Spleen (tissue), 11 donors: ENCODE measurements around the gene IQGAP1. TPM values are rescaled to one million over a fixed set of nuclear protein-coding genes. Genes with fewer than 3 reads are reported as not detected.

Experiments used
- DNase-seq: peaks from one replicate; pipeline ENCODE4 v3.0.0-alpha.2; 2020
- H3K27ac ChIP-seq, 8 donors: fragments of 200-600 bp; sonication (generic) in 7 of 8; 1 replicate in 4 of 8; 2 replicates in 4 of 8; pipeline versions ENCODE4 v1.5.0 to v1.8.0; 2016 to 2021; ENCODE audit warnings: inconsistent platforms in 4 of 8, mild to moderate bottlenecking in 4 of 8, moderate library complexity in 1 of 8
- H3K27me3 ChIP-seq, 7 donors: fragments of 200-600 bp; sonication (generic) in 6 of 7; replicated peaks in 1 of 7; 1 replicate in 4 of 7; 2 replicates in 3 of 7; pipeline versions ENCODE4 v1.5.0 to v1.8.0; 2016 to 2021; ENCODE audit warnings: inconsistent platforms in 3 of 7, mild to moderate bottlenecking in 1 of 7
- H3K36me3 ChIP-seq, 6 donors: fragments of 200-600 bp; sonication (generic) in 5 of 6; 1 replicate in 4 of 6; 2 replicates in 2 of 6; pipeline versions ENCODE4 v1.5.0 to v1.8.0; 2016 to 2021; ENCODE audit warnings: inconsistent platforms in 2 of 6
- H3K4me1 ChIP-seq, 6 donors: fragments of 200-600 bp; sonication (generic) in 5 of 6; 1 replicate in 3 of 6; 2 replicates in 3 of 6; pipeline versions ENCODE4 v1.5.0 to v1.8.0; 2016 to 2021; ENCODE audit warnings: inconsistent platforms in 3 of 6
- H3K4me3 ChIP-seq, 8 donors: fragments of 200-600 bp; sonication (generic) in 7 of 8; 1 replicate in 4 of 8; 2 replicates in 4 of 8; pipeline versions ENCODE4 v1.5.0 to v1.8.0; 2016 to 2021; ENCODE audit warnings: inconsistent platforms in 4 of 8, mild to moderate bottlenecking in 4 of 8, moderate library complexity in 2 of 8
- H3K9me3 ChIP-seq, 8 donors: fragments of 200-600 bp; sonication (generic) in 7 of 8; 1 replicate in 4 of 8; 2 replicates in 4 of 8; pipeline versions ENCODE4 v1.5.0 to v1.8.0; 2016 to 2021; ENCODE audit warnings: inconsistent platforms in 4 of 8
- POLR2A ChIP-seq, 3 donors: fragments of 450-650 bp; IDR thresholded peaks; one replicate each; pipeline ENCODE4 v1.5.1; 2017; ENCODE audit warnings: antibody characterized with exemption in 3 of 3, mild to moderate bottlenecking in 1 of 3
- POLR2AphosphoS5 ChIP-seq, 3 donors: sonication (generic); formaldehyde crosslinking; IDR thresholded peaks; one replicate each; pipeline ENCODE4 v1.5.1; 2017; ENCODE audit warnings: antibody characterized with exemption in 3 of 3
- WGBS, 5 donors: extraction: QIAGEN DNeasy Blood & Tissue Kit in 3 of 5; methylation state at CpG; one replicate each; pipeline versions ENCODE4 v1.1.5 to v1.1.7; 2013 to 2018; 5-methylcytosine and 5-hydroxymethylcytosine counted together
- intact Hi-C: fragments of 100-400 bp; cut with DNase I; formaldehyde crosslinking; loops from one replicate; pipeline ENCODE4 v1.15.0; 2023; ENCODE audit warnings: low total_unique reads
- polyA plus RNA-seq, 3 donors: library from polyadenylated mRNA; stranded (reverse); fragments of 200-250 nt; gene quantifications; one replicate each; pipeline ENCODE4 v1.2.1, GENCODE V29; 2013
- total RNA-seq, 7 donors: library from RNA; depleted of rRNA in 3 of 7; stranded (reverse); fragments of >200 nt in 3 of 7; fragmentation: NEBNext Ultra II Directional in 4 of 7; extraction: Animal tissue kit (Norgen Biotek cat#: 25700) in 4 of 7; gene quantifications; one replicate each; pipeline versions ENCODE4 v1.1.0 to v1.2.1, GENCODE V29; 2016 to 2021
- TF ChIP-seq, protein P1 (sequence below), 11 experiments: fragments of 200-600 bp in 7 of 11; fragments of 450-650 bp in 4 of 11; sonication (generic) in 4 of 11; IDR thresholded peaks in 8 of 11; conservative IDR thresholded peaks in 3 of 11; 1 replicate in 7 of 11; 2 replicates in 4 of 11; pipeline versions ENCODE4 v1.4.0 to v1.8.0; 2016 to 2021; ENCODE audit warnings: antibody characterized with exemption in 11 of 11, inconsistent platforms in 4 of 11, mild to moderate bottlenecking in 1 of 11
- donor health status: healthy with polysubstance abuse.
- donor health status: DM: no; HTN: no; CAD: no; lungs with moderate emphysema.
- donor health status: DM: no; HTN: no; CAD: no.
- donor health status: Bipolar disorder and iron deficiency.
- donor health status: healthy.
- donor health status: DM: no; HTN: no; CAD: no.
- donor health status: DM: yes; HTN: yes; CAD: no.

The IQGAP1 gene
- total and polyA plus RNA-seq, 10 donors: 48.1 to 282 (median 219) TPM

GRCh38 chr15:90529011-90529370, 140.9 kb downstream of the IQGAP1 start:
- 84 to 88% (median 86%) methylated on average over 15 of the region's 15 CpGs for WGBS, 5 donors
- no peak for DNase-seq
- intact Hi-C loops: no loop called here

DNA sequence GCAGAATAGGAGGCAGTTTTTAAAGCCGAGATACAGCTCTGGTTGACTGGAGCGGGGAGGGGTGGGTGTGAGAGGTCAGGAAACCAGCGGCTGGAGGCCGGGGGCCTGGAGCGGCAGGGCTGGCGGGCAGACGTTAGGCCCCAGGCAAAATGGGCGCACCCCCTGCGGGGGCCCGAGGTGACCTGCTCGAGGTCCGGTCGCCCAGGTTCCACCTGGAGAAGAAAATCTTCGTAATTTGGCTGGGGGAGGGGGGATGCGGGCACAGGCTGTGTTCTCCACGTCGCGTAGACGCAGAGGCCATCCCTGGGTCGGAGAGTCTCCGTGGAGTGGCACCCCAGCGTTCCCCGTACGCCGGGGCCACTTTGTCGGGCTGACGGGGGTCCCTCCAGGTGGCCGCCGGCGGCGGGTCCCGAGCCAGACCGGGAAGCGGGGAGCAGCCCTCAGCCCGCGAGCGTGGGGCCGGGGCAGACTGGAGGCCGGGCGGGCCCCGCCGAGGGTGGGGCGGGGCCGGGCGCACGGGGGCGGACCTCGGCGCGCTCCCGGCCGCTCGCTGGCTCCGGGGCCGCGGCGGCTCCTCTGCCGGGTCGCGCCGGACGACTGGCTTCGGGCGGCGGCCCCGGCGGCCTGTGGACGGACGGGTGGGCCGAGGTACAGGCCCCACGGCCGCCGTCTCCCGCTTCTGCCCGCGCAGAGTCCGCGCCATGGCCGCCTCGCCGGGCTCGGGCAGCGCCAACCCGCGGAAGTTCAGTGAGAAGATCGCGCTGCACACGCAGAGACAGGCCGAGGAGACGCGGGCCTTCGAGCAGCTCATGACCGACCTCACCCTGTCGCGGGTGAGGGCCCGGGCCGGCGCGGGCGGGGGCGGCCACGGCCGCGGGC, 141.6 kb downstream of the IQGAP1 start, which contains the start of gene CRTC3:
CRTC3 (plus strand) TSS at position 553 of the 879 bp plus-strand sequence; CDS start at position 702, 149 bp downstream.
- peak within 1 kb of the TSS; percentile 58 to 90 (median 66) for H3K4me3 ChIP-seq
- no peaks in the 10 kb centered on the region for H3K27me3 ChIP-seq
- 1 to 4% (median 2%) methylated on average over 26 to 104 of the region's 104 CpGs for WGBS, 5 donors
- peak within 1 kb of the TSS; percentile 77 to 97 (median 91) for H3K27ac ChIP-seq
- no peaks in the 10 kb centered on the region for H3K9me3 ChIP-seq
- TF ChIP-seq POLR2A (IDR thresholded peaks at IDR 0.05) (peak in 1 of 3 donors; percentile 17), POLR2AphosphoS5 (IDR thresholded peaks at IDR 0.05) (peak; percentile 49 to 80 (median 72))
- TF ChIP-seq, protein P1, sequence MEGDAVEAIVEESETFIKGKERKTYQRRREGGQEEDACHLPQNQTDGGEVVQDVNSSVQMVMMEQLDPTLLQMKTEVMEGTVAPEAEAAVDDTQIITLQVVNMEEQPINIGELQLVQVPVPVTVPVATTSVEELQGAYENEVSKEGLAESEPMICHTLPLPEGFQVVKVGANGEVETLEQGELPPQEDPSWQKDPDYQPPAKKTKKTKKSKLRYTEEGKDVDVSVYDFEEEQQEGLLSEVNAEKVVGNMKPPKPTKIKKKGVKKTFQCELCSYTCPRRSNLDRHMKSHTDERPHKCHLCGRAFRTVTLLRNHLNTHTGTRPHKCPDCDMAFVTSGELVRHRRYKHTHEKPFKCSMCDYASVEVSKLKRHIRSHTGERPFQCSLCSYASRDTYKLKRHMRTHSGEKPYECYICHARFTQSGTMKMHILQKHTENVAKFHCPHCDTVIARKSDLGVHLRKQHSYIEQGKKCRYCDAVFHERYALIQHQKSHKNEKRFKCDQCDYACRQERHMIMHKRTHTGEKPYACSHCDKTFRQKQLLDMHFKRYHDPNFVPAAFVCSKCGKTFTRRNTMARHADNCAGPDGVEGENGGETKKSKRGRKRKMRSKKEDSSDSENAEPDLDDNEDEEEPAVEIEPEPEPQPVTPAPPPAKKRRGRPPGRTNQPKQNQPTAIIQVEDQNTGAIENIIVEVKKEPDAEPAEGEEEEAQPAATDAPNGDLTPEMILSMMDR (IDR thresholded peaks at IDR 0.05 in 8 of 11, conservative IDR thresholded peaks at IDR 0.05 in 3 of 11): no peak
- intact Hi-C loops: no loop called here
- H3K4me1 ChIP-seq: peaks cover 15 to 53% (median 34%) of the 10 kb centered on the region in 6 donors
- DNase-seq: peak; percentile 91
- no peaks in the 10 kb centered on the region for H3K36me3 ChIP-seq

More at GRCh38 chr15:90529011-90529370, 140.9 kb downstream of the IQGAP1 start:
- Histone ChIP-seq H3K4me3 (peak overlapping the region in 7 of 8 donors; percentile 58 to 90 (median 64)), H3K36me3 (no peaks in the 10 kb centered on the region), H3K9me3 (no peaks in the 10 kb centered on the region), H3K27ac (peak overlapping the region in 6 of 8 donors; percentile 90 to 97 (median 91)), H3K4me1 (peaks cover 15 to 46% (median 33%) of the 10 kb centered on the region in 6 donors), H3K27me3 (no peaks in the 10 kb centered on the region)
- TF ChIP-seq POLR2AphosphoS5 (IDR thresholded peaks at IDR 0.05) (no peak), POLR2A (IDR thresholded peaks at IDR 0.05) (no peak)
- TF ChIP-seq, protein P1 (IDR thresholded peaks at IDR 0.05 in 8 of 11, conservative IDR thresholded peaks at IDR 0.05 in 3 of 11): no peak

DNA sequence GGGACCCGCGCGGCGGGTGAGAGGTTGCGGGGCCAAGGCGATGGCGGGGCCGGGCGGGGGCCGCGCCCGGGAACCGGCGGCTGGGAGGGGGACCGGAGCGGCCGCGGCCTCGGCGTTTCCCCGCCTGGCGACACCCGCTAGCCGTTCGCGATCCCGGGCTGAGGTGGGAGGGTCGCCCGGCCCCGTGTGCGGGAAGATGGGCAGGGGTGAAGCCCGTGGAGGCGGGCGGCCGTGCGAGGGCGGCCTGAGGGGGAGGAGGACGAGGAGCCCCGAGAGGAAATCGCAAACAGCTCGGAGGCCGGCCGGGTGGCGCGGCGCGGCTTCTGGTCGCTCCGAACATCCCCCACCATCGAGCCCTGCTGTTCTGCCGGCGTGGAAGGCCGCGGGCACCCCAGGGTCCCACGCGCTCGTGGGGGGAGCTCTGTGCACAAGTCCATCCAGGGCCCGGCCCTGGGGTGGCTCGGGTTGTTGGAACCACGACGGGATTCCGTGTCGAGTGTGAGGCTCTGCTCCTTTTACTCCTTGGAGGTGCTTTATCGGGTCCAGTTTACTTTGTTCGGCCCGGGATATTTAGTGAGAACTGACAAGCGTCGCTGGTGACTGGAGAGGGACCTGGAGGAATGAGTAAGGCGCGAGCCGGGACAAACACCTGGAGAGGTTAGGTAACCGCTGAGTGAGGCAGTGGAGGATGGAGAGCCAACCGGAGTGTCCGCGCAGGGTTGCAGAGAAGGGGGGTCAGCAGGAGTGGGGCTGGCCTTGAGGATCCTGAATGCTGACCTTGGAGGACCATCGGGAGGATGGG, 142.4 kb downstream of the IQGAP1 start:
- intact Hi-C loops: no loop called here
- no peaks in the 10 kb centered on the region for H3K9me3 ChIP-seq
- WGBS, 5 donors: 0 to 1% (median 1%) methylated on average over 53 to 76 of the region's 76 CpGs
- peaks cover 15 to 61% (median 35%) of the 10 kb centered on the region in 6 donors for H3K4me1 ChIP-seq
- peak overlapping the region; percentile 58 to 90 (median 66) for H3K4me3 ChIP-seq
- TF ChIP-seq POLR2AphosphoS5 (IDR thresholded peaks at IDR 0.05) (peak in 1 of 3 donors; percentile 72), POLR2A (IDR thresholded peaks at IDR 0.05) (no peak)
- TF ChIP-seq, protein P1 (IDR thresholded peaks at IDR 0.05 in 8 of 11, conservative IDR thresholded peaks at IDR 0.05 in 3 of 11): no peak
- H3K36me3 ChIP-seq: no peaks in the 10 kb centered on the region
- DNase-seq: peak; percentile 93
- no peaks in the 10 kb centered on the region for H3K27me3 ChIP-seq
- peak overlapping the region; percentile 77 to 97 (median 91) for H3K27ac ChIP-seq
